CD4-positive, alpha-beta T cell treated with Interleukin-4 for 1 hour (primary cell): ENCODE results near the gene ZNF774.
"Not testable (repeated sequence)": the region's sequence is repeated elsewhere in the genome, so short reads cannot be mapped to it uniquely, and the experiment has no call there.

Source experiments
- DNase-seq, 2 donors: peaks; one replicate each; pipeline ENCODE4 v3.0.0-alpha.2; 2020 to 2022

Gene ZNF774

DNA sequence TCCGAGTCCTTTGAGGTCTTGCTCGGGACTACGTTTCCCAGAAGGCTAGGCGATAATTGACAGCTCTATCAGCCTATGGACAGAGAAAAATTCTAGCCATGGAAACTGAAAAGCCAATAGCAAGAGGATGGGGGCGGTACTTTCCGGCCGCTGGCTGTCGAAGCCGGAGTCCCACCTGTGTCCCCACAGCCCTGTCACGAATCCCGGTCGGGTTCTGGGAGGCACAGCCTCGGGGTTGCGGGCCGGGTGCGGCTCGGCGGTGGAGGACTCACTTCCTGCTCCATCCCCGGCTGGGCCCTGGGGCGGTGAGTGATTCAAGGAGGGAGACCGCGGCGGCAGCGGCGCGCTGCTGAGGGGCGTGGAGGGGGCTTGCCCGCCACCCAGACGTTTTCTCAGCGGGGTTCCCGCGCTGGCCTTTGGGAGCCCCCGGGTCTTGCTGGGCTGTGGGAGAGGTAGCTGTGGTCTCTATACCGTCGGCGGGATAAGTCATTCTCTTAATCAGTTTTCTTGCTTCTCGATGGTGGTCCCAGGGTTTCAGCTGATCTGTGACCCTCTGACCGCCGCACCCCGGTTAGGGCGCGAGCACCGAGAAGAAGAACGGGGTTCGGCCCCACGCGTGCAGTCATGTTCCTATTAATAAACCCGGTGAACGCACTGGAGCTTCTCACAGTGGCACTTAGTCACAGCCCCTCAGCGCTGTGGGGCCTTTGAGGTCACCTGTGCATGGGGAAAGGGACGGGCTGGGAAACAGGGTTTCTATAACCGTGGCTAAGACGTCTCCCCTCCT, at the start of gene ZNF774:
Gene ZNF774, plus strand, starts transcription at position 178 of the 787 bp plus-strand sequence. CDS start 2,377 bp downstream, outside the sequence.
- peak; percentile 93 to 97 for DNase-seq

- not testable (repeated sequence) for DNase-seq
Observed at GRCh38 chr15:90305355-90305754, 46.7 kb upstream of the ZNF774 start.

- no peak for DNase-seq
Observed at GRCh38 chr15:90305932-90306331, 46.2 kb upstream of the ZNF774 start.

DNA sequence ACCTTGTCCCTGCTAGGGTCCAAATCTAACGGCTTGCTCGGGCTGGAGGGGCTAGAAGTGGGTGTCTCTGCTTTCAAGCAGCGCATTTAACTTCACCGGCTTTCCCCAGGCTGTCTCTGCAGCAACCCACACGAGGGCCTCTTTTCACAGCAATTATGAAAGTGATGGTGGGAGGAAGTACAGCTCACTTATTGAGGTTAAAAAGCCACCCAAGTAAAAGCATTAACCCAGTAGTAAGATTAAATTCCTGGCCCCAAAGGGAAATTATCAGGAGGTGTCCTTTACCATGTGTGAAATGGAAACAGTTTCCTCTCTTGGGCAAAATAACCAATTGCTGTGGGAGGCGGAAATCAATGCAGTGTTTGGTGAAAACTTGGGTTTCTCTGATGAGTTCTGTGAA, 45.5 kb upstream of the ZNF774 start:
- DNase-seq = peak in 1 of 2 donors; percentile 39

DNA sequence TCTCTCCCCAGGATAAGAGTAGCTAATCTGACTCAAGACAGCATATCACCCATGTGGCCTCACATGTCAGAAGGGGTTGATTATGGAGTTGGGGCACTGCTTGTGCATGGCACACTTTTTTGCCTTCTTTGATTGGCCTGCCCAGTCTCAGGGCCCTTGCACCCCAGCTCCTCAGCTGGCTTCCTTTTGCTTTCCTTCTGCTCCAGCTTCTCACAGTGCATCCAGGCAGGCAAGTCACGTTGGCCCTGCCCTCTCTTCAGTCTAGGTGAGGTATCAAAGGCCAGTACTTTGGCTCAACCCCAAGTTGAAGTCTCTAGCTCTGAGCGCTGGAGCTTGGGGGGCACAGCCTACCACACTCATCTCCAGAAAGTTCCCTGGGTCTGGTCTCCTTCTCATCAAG, 44.4 kb upstream of the ZNF774 start:
- no peak for DNase-seq

GRCh38 chr15:90309020-90309419, 43.1 kb upstream of the ZNF774 start:
- DNase-seq = no peak

GRCh38 chr15:90315278-90315982, 36.7 kb upstream of the ZNF774 start:
- no peak for DNase-seq

GRCh38 chr15:90316139-90316538, 35.9 kb upstream of the ZNF774 start:
- no peak for DNase-seq

- DNase-seq = no peak
Observed at GRCh38 chr15:90318591-90318990, 33.5 kb upstream of the ZNF774 start.

DNA sequence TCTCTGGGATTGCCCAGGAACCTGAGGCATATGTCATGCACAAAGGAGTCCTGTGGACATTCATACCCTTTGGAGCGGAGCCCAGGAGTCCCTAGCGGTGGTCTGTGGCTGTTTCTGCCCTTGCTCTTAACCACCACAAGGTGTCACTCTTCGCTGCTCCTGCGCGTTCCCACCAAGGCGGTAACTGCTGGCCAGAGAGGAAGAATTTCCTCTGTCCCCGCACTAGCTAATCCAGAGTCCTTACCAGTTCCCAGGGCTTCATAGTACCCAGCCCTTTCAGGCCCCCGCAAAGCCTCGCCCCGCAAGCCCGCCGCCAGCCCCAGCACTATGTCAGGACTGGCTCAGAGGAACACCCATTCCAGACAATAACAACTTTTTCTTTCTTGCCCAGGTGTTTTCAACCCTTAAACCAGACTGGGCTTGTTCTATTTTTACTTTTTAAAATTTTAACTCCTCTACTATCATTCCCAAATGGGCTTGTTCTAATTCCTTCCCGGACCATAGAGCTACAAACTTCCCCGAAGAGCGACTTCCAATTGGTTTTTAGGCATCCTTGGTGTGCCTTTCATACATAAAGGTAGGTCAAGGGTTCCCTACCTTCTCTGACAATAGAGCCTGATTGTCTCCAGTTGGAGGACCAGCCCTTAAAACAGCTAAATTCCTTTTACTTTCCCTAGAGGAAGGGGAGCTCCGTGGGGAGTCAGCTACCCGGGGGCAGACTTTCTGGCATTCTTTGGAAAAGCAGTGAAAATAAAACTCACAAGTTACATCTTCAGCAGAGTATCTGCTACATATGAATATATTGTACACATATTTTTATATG, 31.8 kb upstream of the ZNF774 start:
- DNase-seq = peak; percentile 78 to 79

- DNase-seq = no peak
Observed at GRCh38 chr15:90320885-90321278, 31.2 kb upstream of the ZNF774 start.

- DNase-seq = no peak
Observed at GRCh38 chr15:90322538-90322937, 29.5 kb upstream of the ZNF774 start.

DNA sequence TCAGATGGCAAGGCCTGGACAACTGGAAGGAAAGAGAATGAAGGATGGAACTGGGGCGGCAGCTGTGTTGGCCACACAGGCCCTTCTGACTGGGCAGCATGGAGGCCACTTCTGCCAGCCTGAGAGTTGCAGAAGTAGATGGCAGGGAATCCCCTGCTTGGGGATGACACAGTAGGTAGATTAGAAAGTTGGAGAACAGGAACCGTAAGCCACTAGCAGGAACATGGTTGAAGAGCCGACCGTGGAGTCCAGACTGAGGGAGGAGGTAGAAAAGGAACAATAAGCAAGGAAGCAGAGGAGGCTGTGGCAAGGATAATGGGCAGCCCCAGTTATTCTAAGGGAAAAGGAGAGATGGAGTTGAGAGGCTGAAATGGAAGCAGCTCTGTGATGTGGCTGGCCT, 26.4 kb upstream of the ZNF774 start:
- DNase-seq = peak in 1 of 2 donors; percentile 26

GRCh38 chr15:90326441-90326840, 25.6 kb upstream of the ZNF774 start:
- no peak for DNase-seq

- no peak for DNase-seq
Observed at GRCh38 chr15:90327311-90327710, 24.8 kb upstream of the ZNF774 start.

DNA sequence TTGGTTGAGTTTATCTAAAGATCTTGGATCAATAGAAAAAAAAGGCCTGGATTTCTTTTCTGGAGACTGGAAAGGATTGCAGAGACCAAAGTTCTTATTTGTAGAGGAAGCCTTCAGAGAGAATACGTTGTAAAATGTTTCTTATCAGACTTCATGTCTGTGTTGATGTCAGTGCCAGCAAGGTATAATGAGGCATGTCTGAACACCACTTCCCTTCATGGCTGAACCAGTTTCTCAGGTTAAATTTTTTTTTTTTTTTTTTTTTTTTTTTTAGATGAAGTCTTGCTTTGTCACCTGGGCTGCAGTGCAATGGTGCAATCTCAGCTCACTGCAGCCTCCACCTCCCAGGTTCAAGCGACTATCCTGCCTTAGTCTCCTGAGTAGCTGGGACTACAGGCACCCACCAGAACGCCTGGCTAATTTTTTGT, 17.8 kb upstream of the ZNF774 start:
- DNase-seq = no peak

- peak in 1 of 2 donors; percentile 45 for DNase-seq
Observed at GRCh38 chr15:90336705-90337141, 15.4 kb upstream of the ZNF774 start.

- DNase-seq = no peak
Observed at GRCh38 chr15:90337256-90337655, 14.8 kb upstream of the ZNF774 start.

DNA sequence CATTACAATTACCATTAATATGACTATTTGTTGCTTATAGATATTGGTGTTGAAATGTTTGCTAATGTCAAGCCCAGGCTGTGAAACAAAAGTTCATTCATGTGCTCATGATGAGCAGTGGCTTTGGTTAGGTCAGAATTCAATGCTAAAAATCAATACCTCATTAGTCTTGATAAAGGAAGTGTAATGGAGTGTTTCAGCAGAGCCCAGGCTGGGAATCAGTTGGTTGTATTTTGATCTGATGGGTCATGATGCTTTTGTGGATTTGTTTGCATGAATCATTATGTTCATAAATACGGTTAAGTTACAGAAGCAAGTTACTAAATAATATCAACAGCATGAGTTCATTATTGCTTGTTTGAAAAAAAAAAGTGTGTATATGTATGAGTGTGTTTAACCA, 13.6 kb upstream of the ZNF774 start:
- no peak for DNase-seq

GRCh38 chr15:90340345-90340744, 11.7 kb upstream of the ZNF774 start:
- DNase-seq = no peak

GRCh38 chr15:90343302-90343790, 8.7 kb upstream of the ZNF774 start:
- no peak for DNase-seq

DNA sequence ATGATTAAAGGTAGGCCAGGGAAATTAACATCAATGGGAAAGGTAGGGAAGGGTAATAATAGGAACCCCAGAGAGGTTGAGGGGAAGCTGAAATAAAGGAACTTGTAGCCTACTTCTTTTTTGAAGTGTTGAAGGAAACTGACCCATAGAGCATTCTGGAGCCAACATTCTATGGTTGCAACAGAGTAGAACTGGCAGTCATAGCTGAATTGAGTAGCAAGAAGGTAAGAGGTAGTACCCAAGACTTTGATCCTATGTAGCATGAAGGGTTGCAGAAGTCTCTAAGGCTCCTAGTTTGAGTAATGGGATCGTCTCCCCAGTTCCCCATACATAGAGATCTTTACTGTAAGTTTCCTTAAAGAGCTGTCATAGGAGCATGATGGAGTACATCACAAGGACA, 7.4 kb upstream of the ZNF774 start:
- DNase-seq = no peak

DNA sequence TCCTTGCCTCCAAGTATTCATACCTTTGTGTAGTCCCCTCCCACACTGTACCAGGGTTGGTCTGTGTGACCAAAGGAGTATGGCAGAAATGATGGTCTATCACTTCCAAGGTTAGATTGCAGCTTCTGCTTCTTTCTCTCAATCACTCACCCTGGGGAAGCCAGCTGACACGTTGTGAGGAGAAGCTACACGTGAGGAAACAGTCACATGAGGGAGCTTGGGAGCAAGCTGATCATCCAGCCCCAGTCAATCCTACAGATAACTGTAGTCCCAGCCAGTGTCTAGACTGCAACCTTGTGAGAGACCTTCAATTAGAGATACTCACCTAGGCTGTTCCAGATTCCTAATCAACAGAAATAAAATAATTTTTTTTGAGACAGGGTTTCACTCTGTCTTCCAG, 6.2 kb upstream of the ZNF774 start:
- DNase-seq = peak in 1 of 2 donors; percentile 13
